Stimulated activated CD8-positive, alpha-beta memory T cell treated with anti-CD3 and anti-CD28 coated beads, Interleukin-12 subunit alpha, Interleukin-12 subunit beta, amount 100 ng/mL, for 1 hour (primary cell): ENCODE results near the gene PKNOX1.
"Not testable (repeated sequence)": the region's sequence is repeated elsewhere in the genome, so short reads cannot be mapped to it uniquely, and the experiment has no call there.

Experiments used
- DNase-seq: peaks from one replicate; pipeline ENCODE4 v3.0.0-alpha.2; 2020; ENCODE audit warnings: low read depth

PKNOX1 gene

GRCh38 chr21:42951193-42951592 lies 23.2 kb upstream of the PKNOX1 start:
- not testable (repeated sequence) for DNase-seq

- no peak for DNase-seq
Measured at GRCh38 chr21:42956824-42957630, 17.3 kb upstream of the PKNOX1 start.

- not testable (repeated sequence) for DNase-seq
Measured at GRCh38 chr21:42958122-42958521, 16.2 kb upstream of the PKNOX1 start.

- DNase-seq = no peak
Measured at GRCh38 chr21:42959728-42960127, 14.6 kb upstream of the PKNOX1 start.

GRCh38 chr21:42962380-42963007 lies 11.9 kb upstream of the PKNOX1 start:
- DNase-seq = no peak

GRCh38 chr21:42964086-42964485 lies 10.3 kb upstream of the PKNOX1 start:
- DNase-seq = no peak

- DNase-seq = no peak
Measured at GRCh38 chr21:42964546-42965210, 9.7 kb upstream of the PKNOX1 start.

GRCh38 chr21:42965211-42965560 lies 9.2 kb upstream of the PKNOX1 start:
- DNase-seq = no peak

- DNase-seq = not testable (repeated sequence)
Measured at GRCh38 chr21:42967616-42968015, 6.7 kb upstream of the PKNOX1 start.

GRCh38 chr21:42969193-42969600 lies 5.2 kb upstream of the PKNOX1 start:
- DNase-seq = no peak

GRCh38 chr21:42970946-42971653 lies 3.3 kb upstream of the PKNOX1 start:
- DNase-seq = no peak

GRCh38 chr21:42971897-42972275 lies 2.5 kb upstream of the PKNOX1 start:
- no peak for DNase-seq

GRCh38 chr21:42973309-42973990 lies 912 bp upstream of the PKNOX1 start:
- DNase-seq = no peak

GRCh38 chr21:42974832-42975820 lies 764 bp downstream of the PKNOX1 start:
- DNase-seq = peak; percentile 47

GRCh38 chr21:42975886-42976608 lies 1.7 kb downstream of the PKNOX1 start:
- DNase-seq = no peak

GRCh38 chr21:42980312-42981213 lies 6.2 kb downstream of the PKNOX1 start:
- DNase-seq = no peak

- DNase-seq = no peak
Measured at GRCh38 chr21:42981214-42981523, 6.8 kb downstream of the PKNOX1 start.

- no peak for DNase-seq
Measured at GRCh38 chr21:42981862-42982261, 7.5 kb downstream of the PKNOX1 start.

GRCh38 chr21:42983103-42983502 lies 8.7 kb downstream of the PKNOX1 start:
- DNase-seq = no peak
